Right atrium auricular region (tissue), 2 donors: ENCODE data around the gene EFHD2. TPM values are rescaled to one million over a fixed set of nuclear protein-coding genes. Genes with fewer than 3 reads are reported as not detected.

Experiments used
- DNase-seq: peaks from one replicate; pipeline ENCODE4 v3.0.0-alpha.2; 2019; ENCODE audit warnings: low spot score
- H3K27ac ChIP-seq, 2 donors: fragments of 200-600 bp; sonication (generic); 1 replicate in 1 of 2; 2 replicates in 1 of 2; pipeline ENCODE4 v1.5.1; 2016 to 2019
- H3K27me3 ChIP-seq, 2 donors: fragments of 200-600 bp; sonication (generic); one replicate each; pipeline versions ENCODE4 v1.5.1 to v1.6.0; 2017 to 2019
- H3K36me3 ChIP-seq: fragments of 200-600 bp; sonication (generic); one replicate; pipeline ENCODE4 v1.5.1; 2016
- H3K4me1 ChIP-seq, 2 donors: fragments of 200-600 bp; sonication (generic); one replicate each; pipeline versions ENCODE4 v1.5.1 to v1.6.0; 2017 to 2019
- H3K4me3 ChIP-seq, 2 donors: fragments of 200-600 bp; sonication (generic); 1 replicate in 1 of 2; 2 replicates in 1 of 2; pipeline ENCODE4 v1.5.1; 2017 to 2019; ENCODE audit warnings: mild to moderate bottlenecking in 1 of 2, moderate library complexity in 1 of 2
- H3K9me3 ChIP-seq, 2 donors: fragments of 200-600 bp; sonication (generic); one replicate each; pipeline ENCODE4 v1.5.1; 2019
- total RNA-seq, 2 donors: library from RNA; depleted of rRNA; stranded (reverse); fragments of >200 nt; gene quantifications; one replicate each; pipeline ENCODE4 v1.1.0, GENCODE V29; 2016
- TF ChIP-seq, protein P1 (sequence below), 2 donors: fragments of 200-600 bp; sonication (generic); IDR thresholded peaks; one replicate each; pipeline ENCODE4 v1.5.1; 2019; ENCODE audit warnings: antibody characterized with exemption in 2 of 2

The EFHD2 gene
- total RNA-seq, 2 donors from 2014 or later: 13.7 to 23.9 TPM

DNA sequence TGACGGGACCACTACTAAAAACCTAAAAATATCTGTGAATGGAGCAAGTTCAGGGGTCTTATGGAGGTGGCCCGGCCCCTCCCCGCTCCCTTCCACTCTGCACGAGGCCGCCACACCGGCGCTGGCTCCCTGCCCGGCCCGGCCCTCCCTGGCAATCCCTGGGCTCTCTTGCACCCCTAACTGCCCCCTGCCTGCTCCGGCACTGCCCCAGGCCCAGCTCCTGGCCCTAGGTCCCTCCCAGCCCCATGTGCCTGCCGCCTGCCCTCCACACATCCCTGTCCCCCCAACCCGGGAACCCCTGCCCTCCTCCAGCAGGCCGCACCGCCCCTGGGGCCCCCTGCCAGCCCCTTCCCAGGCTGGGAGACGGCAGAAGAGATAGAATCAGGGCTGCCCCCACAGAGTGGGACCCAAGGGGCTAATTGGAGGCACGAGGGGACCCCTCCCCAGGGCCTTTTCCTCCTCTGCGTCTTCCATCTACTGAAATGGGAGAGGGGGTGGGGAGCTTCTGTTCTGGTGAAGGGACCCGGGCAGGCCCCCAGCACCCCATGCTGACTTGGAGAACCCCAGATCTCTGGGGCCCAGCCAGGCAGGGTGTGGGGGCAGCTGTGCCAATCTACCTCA lies 19.2 kb downstream of the EFHD2 start:
- Histone ChIP-seq H3K27ac (no peak overlapping the region), H3K4me3 (no peak overlapping the region), H3K9me3 (no peaks in the 10 kb centered on the region), H3K27me3 (no peaks in the 10 kb centered on the region), H3K36me3 (peaks cover 7% of the 10 kb centered on the region), H3K4me1 (peaks cover 0 to 11% of the 10 kb centered on the region in 2 donors)
- DNase-seq: no peak
- TF ChIP-seq, protein P1, sequence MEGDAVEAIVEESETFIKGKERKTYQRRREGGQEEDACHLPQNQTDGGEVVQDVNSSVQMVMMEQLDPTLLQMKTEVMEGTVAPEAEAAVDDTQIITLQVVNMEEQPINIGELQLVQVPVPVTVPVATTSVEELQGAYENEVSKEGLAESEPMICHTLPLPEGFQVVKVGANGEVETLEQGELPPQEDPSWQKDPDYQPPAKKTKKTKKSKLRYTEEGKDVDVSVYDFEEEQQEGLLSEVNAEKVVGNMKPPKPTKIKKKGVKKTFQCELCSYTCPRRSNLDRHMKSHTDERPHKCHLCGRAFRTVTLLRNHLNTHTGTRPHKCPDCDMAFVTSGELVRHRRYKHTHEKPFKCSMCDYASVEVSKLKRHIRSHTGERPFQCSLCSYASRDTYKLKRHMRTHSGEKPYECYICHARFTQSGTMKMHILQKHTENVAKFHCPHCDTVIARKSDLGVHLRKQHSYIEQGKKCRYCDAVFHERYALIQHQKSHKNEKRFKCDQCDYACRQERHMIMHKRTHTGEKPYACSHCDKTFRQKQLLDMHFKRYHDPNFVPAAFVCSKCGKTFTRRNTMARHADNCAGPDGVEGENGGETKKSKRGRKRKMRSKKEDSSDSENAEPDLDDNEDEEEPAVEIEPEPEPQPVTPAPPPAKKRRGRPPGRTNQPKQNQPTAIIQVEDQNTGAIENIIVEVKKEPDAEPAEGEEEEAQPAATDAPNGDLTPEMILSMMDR (IDR thresholded peaks at IDR 0.05): no peak

GRCh38 chr1:15429701-15430149 lies 20.0 kb downstream of the EFHD2 start:
- TF ChIP-seq, protein P1 (IDR thresholded peaks at IDR 0.05): no peak
- Histone ChIP-seq H3K9me3 (no peaks in the 10 kb centered on the region), H3K36me3 (peaks cover 7% of the 10 kb centered on the region), H3K4me3 (no peak overlapping the region), H3K27ac (no peak overlapping the region), H3K27me3 (no peaks in the 10 kb centered on the region), H3K4me1 (peaks cover 0 to 11% of the 10 kb centered on the region in 2 donors)
- DNase-seq: no peak

- TF ChIP-seq, protein P1 (IDR thresholded peaks at IDR 0.05): peak; percentile 97 to 99
- H3K4me3 ChIP-seq: no peak overlapping the region
- peaks cover 7% of the 10 kb centered on the region for H3K36me3 ChIP-seq
- peaks cover 0 to 11% of the 10 kb centered on the region in 2 donors for H3K4me1 ChIP-seq
- no peaks in the 10 kb centered on the region for H3K9me3 ChIP-seq
- no peak overlapping the region for H3K27ac ChIP-seq
- no peak for DNase-seq
- H3K27me3 ChIP-seq: no peaks in the 10 kb centered on the region
Observed at GRCh38 chr1:15430787-15431570, 21.3 kb downstream of the EFHD2 start.

DNA sequence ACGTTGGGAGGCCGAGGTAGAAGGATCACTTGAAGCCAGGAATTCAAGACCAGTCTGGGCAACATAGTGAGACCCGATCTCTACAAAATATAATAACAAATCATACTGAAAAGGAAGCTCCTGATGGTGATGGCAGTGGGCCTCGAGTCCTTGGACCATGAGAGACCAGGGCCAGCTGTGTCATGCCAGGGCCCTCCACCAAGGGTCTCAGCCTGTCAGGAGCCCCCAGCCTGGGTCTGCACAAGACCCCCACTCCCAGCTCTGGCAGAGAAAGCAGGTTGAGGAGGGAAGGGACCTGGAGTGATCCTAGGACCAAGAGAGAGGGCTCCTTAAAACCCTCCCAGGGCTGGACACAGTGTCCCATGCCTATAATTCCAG lies 21.9 kb downstream of the EFHD2 start:
- peaks cover 0 to 9% of the 10 kb centered on the region in 2 donors for H3K4me1 ChIP-seq
- TF ChIP-seq, protein P1 (IDR thresholded peaks at IDR 0.05): no peak
- H3K36me3 ChIP-seq: peaks cover 7% of the 10 kb centered on the region
- H3K27ac ChIP-seq: no peak overlapping the region
- no peaks in the 10 kb centered on the region for H3K9me3 ChIP-seq
- no peaks in the 10 kb centered on the region for H3K27me3 ChIP-seq
- no peak overlapping the region for H3K4me3 ChIP-seq
- no peak for DNase-seq

GRCh38 chr1:15432324-15432723 lies 22.6 kb downstream of the EFHD2 start:
- TF ChIP-seq, protein P1 (IDR thresholded peaks at IDR 0.05): no peak
- DNase-seq: no peak
- H3K36me3 ChIP-seq: peaks cover 7% of the 10 kb centered on the region
- H3K4me3 ChIP-seq: no peak overlapping the region
- H3K27ac ChIP-seq: no peak overlapping the region
- no peaks in the 10 kb centered on the region for H3K9me3 ChIP-seq
- H3K4me1 ChIP-seq: peaks cover 0 to 1% of the 10 kb centered on the region in 2 donors
- H3K27me3 ChIP-seq: no peaks in the 10 kb centered on the region
